ENCODE data around the gene CCDC40. TPM values are rescaled to one million over a fixed set of nuclear protein-coding genes. Genes with fewer than 3 reads are reported as not detected.
A peak's percentile ranks its signal among the peaks of the same experiment; 100 is the strongest.

The CCDC40 gene
- total and polyA plus RNA-seq, 2 of the 13 experiments (the other 11 are each of a cell fraction or from before 2014, with no cell fraction given), result 4.1 to 5.5 TPM

DNA sequence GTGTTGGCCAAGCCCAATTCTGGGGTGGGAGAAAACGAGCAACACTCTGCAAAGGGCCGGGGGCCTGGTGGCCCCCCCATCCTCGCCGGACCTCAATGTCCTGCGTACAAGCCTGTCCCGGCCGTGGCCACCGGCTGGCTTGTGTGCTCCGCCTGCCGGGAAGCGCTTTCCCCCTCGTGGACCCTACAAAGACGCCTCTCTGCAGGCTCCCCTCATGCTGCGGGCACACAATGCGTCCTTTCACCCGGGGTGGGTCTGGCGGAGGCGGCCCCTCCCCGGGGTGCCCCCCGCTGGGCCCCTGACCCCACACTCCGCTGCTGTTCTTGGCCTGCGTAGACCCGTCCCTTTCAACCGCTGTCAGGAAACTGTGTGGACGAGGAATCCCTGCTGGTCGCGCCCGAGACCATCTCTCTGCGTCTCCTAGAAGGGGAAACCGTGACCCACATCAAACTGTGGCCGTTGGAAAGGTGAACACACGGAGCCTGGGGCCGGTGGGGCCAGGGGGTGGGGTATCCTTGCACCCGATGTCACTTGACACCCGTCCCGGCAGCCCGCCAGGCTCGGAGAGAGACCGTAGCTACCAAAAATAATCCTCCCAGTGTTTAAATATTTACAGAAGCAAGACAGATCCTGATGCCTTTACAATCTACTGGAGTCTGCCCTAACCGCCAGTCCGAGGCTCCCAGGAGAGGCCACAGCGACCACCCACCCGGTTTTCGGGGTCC, 44.4 kb upstream of the CCDC40 start (continued):
- TF ChIP-seq ZNF780A (CRISPR knock-in tag; IDR thresholded peaks at IDR 0.05) (no peak), CENPBD1 (CRISPR knock-in tag; IDR thresholded peaks at IDR 0.05; ENCODE audit: borderline replicate concordance, low read depth) (no peak), CEBPB (IDR thresholded peaks at IDR 0.05; ENCODE audit: borderline replicate concordance, low read depth, low read length) (no peak), MTF1 (CRISPR knock-in tag; IDR thresholded peaks at IDR 0.05) (no peak; the same call in 1 of the 2 replicates), KLF16 (CRISPR knock-in tag; IDR thresholded peaks at IDR 0.05) (peak in 1 of 2 experiments; percentile 80; a peak in 1 of 4 replicates), ZBTB3 (CRISPR knock-in tag; IDR thresholded peaks at IDR 0.05; ENCODE audit: borderline replicate concordance, low read depth) (no peak), ZNF567 (CRISPR knock-in tag; IDR thresholded peaks at IDR 0.05; ENCODE audit: borderline replicate concordance) (no peak), KDM3A (CRISPR knock-in tag; IDR thresholded peaks at IDR 0.05; ENCODE audit: low read depth) (peak; percentile 82), ZNF3 (CRISPR knock-in tag; IDR thresholded peaks at IDR 0.05) (no peak), STAT6 (CRISPR knock-in tag; IDR thresholded peaks at IDR 0.05; ENCODE audit: borderline replicate concordance) (no peak; the same call in 1 of the 2 replicates), HMGA1 (CRISPR knock-in tag; conservative IDR thresholded peaks at IDR 0.05) (no peak), MIXL1 (CRISPR knock-in tag; IDR thresholded peaks at IDR 0.05) (0 out of 2 replicates have a peak, but pooled peaks have one; percentile 14), HDAC2 (CRISPR knock-in tag; IDR thresholded peaks at IDR 0.05) (peak; percentile 71), ZNF224 (CRISPR knock-in tag; IDR thresholded peaks at IDR 0.05) (no peak), GMEB2 (CRISPR knock-in tag; IDR thresholded peaks at IDR 0.05; ENCODE audit: low read depth) (no peak), RXRB (CRISPR knock-in tag; IDR thresholded peaks at IDR 0.05; ENCODE audit: borderline replicate concordance) (peak; percentile 64; the same call in 1 of the 2 replicates)
- TF ChIP-seq, protein P1, sequence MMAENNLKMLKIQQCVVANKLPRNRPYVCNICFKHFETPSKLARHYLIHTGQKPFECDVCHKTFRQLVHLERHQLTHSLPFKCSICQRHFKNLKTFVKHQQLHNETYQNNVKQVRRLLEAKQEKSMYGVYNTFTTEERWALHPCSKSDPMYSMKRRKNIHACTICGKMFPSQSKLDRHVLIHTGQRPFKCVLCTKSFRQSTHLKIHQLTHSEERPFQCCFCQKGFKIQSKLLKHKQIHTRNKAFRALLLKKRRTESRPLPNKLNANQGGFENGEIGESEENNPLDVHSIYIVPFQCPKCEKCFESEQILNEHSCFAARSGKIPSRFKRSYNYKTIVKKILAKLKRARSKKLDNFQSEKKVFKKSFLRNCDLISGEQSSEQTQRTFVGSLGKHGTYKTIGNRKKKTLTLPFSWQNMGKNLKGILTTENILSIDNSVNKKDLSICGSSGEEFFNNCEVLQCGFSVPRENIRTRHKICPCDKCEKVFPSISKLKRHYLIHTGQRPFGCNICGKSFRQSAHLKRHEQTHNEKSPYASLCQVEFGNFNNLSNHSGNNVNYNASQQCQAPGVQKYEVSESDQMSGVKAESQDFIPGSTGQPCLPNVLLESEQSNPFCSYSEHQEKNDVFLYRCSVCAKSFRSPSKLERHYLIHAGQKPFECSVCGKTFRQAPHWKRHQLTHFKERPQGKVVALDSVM (CRISPR knock-in tag; IDR thresholded peaks at IDR 0.05), result peak; percentile 52; the same call in 1 of the 2 replicates
- TF ChIP-seq, protein P2, sequence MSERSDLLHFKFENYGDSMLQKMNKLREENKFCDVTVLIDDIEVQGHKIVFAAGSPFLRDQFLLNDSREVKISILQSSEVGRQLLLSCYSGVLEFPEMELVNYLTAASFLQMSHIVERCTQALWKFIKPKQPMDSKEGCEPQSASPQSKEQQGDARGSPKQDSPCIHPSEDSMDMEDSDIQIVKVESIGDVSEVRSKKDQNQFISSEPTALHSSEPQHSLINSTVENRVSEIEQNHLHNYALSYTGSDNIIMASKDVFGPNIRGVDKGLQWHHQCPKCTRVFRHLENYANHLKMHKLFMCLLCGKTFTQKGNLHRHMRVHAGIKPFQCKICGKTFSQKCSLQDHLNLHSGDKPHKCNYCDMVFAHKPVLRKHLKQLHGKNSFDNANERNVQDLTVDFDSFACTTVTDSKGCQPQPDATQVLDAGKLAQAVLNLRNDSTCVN (CRISPR knock-in tag; IDR thresholded peaks at IDR 0.05; ENCODE audit: borderline replicate concordance), result peak; percentile 48; the same call in 1 of the 2 replicates
- TF ChIP-seq, protein P3, sequence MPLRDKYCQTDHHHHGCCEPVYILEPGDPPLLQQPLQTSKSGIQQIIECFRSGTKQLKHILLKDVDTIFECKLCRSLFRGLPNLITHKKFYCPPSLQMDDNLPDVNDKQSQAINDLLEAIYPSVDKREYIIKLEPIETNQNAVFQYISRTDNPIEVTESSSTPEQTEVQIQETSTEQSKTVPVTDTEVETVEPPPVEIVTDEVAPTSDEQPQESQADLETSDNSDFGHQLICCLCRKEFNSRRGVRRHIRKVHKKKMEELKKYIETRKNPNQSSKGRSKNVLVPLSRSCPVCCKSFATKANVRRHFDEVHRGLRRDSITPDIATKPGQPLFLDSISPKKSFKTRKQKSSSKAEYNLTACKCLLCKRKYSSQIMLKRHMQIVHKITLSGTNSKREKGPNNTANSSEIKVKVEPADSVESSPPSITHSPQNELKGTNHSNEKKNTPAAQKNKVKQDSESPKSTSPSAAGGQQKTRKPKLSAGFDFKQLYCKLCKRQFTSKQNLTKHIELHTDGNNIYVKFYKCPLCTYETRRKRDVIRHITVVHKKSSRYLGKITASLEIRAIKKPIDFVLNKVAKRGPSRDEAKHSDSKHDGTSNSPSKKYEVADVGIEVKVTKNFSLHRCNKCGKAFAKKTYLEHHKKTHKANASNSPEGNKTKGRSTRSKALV (CRISPR knock-in tag; IDR thresholded peaks at IDR 0.05), result peak; percentile 82; the same call in 1 of the 2 replicates
